Measurements from ENCODE around the gene ILDR2.

ILDR2 gene

GRCh38 chr1:166905136-166905535, 70.2 kb downstream of the ILDR2 start (continued):
- TF ChIP-seq PATZ1 (CRISPR knock-in tag; IDR thresholded peaks at IDR 0.05; ENCODE audit: borderline replicate concordance) (no peak), CSDC2 (CRISPR knock-in tag; IDR thresholded peaks at IDR 0.05) (no peak)

GRCh38 chr1:166903232-166903631, 72.1 kb downstream of the ILDR2 start:
- no peak for TF ChIP-seq ZNF8 (CRISPR knock-in tag; IDR thresholded peaks at IDR 0.05)
- no peak for TF ChIP-seq ZFP3 (CRISPR knock-in tag; IDR thresholded peaks at IDR 0.05)
- TF ChIP-seq RARB (CRISPR knock-in tag; IDR thresholded peaks at IDR 0.05): no peak
- no peak for ATAC-seq

GRCh38 chr1:166902279-166902678, 73.1 kb downstream of the ILDR2 start:
- ATAC-seq: peak; percentile 79
- TF ChIP-seq GLIS3 (CRISPR knock-in tag; IDR thresholded peaks at IDR 0.05): no peak
- no peak for TF ChIP-seq BACH2 (CRISPR knock-in tag; IDR thresholded peaks at IDR 0.05; ENCODE audit: borderline replicate concordance)
- TF ChIP-seq CSRNP3 (CRISPR knock-in tag; IDR thresholded peaks at IDR 0.05): no peak
- TF ChIP-seq TSHZ2 (CRISPR knock-in tag; IDR thresholded peaks at IDR 0.05): no peak
- no peak for TF ChIP-seq RARB (CRISPR knock-in tag; IDR thresholded peaks at IDR 0.05)
- TF ChIP-seq OSR1 (CRISPR knock-in tag; IDR thresholded peaks at IDR 0.05): no peak
- no peak for TF ChIP-seq CREB5 (CRISPR knock-in tag; IDR thresholded peaks at IDR 0.05; ENCODE audit: low read depth)

- TF ChIP-seq CSRNP3 (CRISPR knock-in tag; IDR thresholded peaks at IDR 0.05) (no peak), PATZ1 (CRISPR knock-in tag; IDR thresholded peaks at IDR 0.05; ENCODE audit: borderline replicate concordance) (no peak), ZNF8 (CRISPR knock-in tag; IDR thresholded peaks at IDR 0.05) (no peak), CREB5 (CRISPR knock-in tag; IDR thresholded peaks at IDR 0.05; ENCODE audit: low read depth) (no peak), CSDC2 (CRISPR knock-in tag; IDR thresholded peaks at IDR 0.05) (no peak), BACH2 (CRISPR knock-in tag; IDR thresholded peaks at IDR 0.05; ENCODE audit: borderline replicate concordance) (no peak), ZNF70 (CRISPR knock-in tag; IDR thresholded peaks at IDR 0.05) (no peak)
- no peak for ATAC-seq
Observed at GRCh38 chr1:166900987-166901386, 74.4 kb downstream of the ILDR2 start.
